Epithelial cell of proximal tubule (primary cell): Measurements from ENCODE around the gene LY6G6C. TPM values are rescaled to one million over a fixed set of nuclear protein-coding genes. Genes with fewer than 3 reads are reported as not detected.

Source experiments
- DNase-seq: peaks from one replicate; pipeline ENCODE4 v3.0.0-alpha.2; 2011; ENCODE audit warnings: low read depth
- H3K4me3 ChIP-seq: 2 replicates; pipeline ENCODE4 v1.5.1; 2011; ENCODE audit warnings: low read depth, mild to moderate bottlenecking, low read length
- total RNA-seq: library from RNA; depleted of rRNA; stranded (reverse); fragments of >200 nt; gene quantifications from 2 replicates; pipeline ENCODE4 v1.2.3, GENCODE V29; 2015
- TF ChIP-seq, protein P1 (sequence below): conservative IDR thresholded peaks from 2 replicates; pipeline ENCODE4 v1.5.1; 2012; ENCODE audit warnings: low read depth, mild to moderate bottlenecking, low read length

LY6G6C gene, protein sequence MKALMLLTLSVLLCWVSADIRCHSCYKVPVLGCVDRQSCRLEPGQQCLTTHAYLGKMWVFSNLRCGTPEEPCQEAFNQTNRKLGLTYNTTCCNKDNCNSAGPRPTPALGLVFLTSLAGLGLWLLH
- total RNA-seq, result not detected in 2 replicates

DNA sequence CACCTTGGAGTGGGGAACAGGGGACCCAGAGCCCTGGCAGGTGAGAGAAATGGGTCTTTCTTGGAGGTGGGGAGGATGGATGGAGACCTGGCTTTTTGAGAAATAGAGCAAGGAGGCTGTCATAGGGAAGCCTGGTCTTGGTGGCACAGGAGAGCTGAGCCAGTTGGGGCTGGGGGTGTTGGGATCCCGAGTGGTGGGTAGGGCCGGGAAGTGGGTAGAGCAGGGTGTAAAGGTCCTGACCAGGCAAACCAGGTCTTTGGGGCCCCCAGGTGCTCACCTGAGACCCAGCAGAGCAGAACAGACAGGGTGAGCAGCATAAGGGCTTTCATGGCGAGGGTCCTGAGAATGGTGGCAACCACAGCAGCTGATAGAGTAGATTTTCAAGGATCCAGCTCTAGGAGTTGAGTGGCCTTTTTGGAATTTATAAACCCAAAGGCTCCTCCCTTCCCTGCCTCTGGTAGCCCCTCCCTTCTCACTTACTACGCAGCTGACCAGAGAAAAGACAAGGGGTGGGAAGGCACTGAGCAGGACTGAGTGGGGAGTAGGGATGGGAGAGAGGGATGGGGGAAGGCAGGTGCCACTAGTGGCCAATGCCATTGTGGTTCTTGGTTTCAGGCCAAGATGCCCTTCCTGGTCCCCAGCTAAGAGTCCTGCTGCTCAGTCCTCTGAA is at the start of gene LY6G6C:
Gene LY6G6C (minus strand): TSS at position 396 of the 670 bp plus-strand sequence. CDS start 67 bp downstream, at position 329.
- no peak within 1 kb of the TSS for H3K4me3 ChIP-seq
- TF ChIP-seq, protein P1, sequence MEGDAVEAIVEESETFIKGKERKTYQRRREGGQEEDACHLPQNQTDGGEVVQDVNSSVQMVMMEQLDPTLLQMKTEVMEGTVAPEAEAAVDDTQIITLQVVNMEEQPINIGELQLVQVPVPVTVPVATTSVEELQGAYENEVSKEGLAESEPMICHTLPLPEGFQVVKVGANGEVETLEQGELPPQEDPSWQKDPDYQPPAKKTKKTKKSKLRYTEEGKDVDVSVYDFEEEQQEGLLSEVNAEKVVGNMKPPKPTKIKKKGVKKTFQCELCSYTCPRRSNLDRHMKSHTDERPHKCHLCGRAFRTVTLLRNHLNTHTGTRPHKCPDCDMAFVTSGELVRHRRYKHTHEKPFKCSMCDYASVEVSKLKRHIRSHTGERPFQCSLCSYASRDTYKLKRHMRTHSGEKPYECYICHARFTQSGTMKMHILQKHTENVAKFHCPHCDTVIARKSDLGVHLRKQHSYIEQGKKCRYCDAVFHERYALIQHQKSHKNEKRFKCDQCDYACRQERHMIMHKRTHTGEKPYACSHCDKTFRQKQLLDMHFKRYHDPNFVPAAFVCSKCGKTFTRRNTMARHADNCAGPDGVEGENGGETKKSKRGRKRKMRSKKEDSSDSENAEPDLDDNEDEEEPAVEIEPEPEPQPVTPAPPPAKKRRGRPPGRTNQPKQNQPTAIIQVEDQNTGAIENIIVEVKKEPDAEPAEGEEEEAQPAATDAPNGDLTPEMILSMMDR, result no peak
- no peak for DNase-seq

DNA sequence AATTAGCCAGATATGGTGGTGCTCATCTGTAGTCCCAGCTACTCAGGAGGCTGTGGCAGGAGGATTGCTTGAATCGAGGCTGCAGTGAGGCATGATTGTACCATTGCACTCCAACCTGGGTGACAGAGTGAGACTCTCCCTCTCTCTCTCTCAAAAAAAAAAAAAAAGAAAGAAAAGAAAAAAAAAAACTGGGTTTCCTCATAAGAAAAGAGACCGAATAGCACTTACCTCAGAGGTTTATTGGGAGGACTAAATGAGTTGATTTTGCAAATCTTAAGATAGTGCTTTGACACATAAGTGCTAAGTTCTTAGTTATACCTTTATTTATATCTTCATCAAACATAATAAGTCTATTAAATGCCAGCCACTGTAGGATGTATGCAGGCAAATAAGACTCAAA is 49.3 kb upstream of the LY6G6C start:
- TF ChIP-seq, protein P1, result no peak
- no peak overlapping the region for H3K4me3 ChIP-seq
- no peak for DNase-seq

DNA sequence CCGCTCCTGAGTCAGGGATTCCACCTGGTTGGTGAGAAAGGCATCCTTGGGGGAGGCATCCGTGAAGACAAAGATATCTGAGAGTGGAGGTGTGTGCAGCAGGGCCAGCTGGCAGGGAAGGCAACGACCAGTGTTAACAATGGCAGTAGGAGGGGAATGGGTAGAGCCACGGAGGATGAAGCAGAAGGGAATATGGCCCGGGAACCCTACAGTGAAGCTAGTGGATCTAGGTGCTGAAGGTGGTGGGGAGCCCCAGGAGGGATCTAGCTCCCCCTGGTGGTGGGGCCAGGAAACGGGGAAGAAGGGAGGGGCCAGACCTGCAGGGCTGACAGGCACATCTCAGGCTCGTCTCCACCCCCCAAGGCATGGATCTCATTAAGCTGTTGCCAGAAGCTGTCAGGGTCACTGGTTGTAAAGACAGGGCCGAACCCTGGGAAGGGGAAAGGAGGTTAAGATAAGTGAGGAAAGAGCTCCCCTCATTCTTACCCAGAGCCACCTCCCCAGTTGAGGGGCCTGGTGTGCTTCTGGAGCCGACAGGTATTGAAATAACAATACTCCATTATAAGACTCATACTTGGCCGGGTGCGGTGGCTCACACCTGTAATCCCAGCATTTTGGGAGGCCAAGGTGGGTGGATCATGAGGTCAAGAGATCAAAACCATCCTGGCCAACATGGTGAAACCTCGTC is 48.3 kb upstream of the LY6G6C start:
- H3K4me3 ChIP-seq, result no peak overlapping the region
- TF ChIP-seq, protein P1, result peak; percentile 91
- DNase-seq, result no peak

DNA sequence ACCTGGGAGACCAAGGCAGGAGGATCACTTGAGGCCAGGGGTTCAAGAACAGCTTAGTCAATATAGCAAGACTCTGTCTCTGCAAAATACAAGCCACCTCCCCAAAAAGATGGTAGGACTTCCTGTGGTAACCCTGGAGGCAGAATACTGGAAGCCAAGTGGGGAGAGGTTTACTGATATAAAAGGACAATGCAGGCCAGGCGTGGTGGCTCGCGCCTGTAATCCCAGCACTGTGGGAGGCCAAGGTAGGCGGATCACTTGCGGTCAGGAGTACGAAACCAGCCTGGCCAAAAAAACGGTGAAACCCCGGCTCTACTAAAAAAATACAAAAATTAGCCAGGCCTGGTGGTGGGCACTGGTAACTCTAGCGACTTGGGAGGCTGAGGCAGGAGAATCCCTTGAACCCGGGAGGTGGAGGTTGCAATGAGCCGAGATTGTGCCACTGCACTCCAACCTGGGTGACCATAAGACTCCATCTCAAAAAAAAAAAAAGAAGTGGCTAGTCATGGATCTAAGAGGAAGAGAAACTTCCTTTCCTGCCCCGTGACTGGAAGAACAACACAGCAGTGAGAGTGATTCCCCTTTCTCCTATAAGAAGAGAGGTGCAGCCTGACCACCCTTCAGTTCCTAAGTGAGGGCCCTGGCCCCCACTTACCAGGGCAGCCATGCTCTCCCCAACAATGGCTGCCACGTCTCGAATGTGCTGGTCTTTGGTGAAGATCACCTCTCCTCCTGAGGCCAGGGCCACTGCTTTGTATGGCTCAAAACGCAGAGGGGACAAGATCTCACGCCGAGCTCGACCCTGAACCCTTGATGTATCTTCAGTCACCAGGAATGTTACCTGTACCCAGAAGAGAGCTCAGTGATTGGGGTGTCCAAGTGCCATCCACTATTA is 47.1 kb upstream of the LY6G6C start:
- no peak for DNase-seq
- no peak overlapping the region for H3K4me3 ChIP-seq
- TF ChIP-seq, protein P1, result no peak

DNA sequence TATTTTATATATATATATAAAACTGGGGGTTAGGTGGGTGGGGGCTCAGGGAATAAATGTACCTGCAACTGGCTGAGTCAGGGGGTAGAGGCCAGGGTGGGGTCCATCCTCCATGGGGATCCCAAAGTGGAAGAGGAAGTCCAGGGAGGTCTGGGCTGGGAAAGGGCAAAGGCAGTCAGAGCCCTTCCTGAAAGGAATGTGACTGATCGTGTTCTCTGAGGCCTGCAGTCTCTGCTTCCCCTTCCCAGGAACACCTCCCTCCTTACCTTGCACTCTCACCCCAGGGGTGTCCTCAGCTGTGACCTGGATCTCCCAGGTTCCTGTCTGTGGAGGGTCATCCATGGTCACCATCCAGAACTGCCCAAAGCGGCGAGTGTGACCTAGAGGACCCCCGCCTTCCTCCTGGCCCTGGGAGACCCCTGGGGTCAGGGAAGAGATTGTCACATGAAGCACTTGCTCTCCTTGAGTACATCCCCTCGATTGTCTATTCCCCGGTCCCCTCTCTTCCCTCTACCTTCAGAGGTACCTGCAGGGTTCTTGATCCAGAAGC is 45.6 kb upstream of the LY6G6C start:
- TF ChIP-seq, protein P1, result no peak
- DNase-seq, result no peak
- no peak overlapping the region for H3K4me3 ChIP-seq
